ENCODE measurements around the gene TNK2. TPM values are rescaled to one million over a fixed set of nuclear protein-coding genes. Genes with fewer than 3 reads are reported as not detected.

Gene TNK2
- total and polyA plus RNA-seq, 2 of the 13 experiments (the other 11 are each of a cell fraction or from before 2014, with no cell fraction given): 4.6 to 5.8 TPM

DNA sequence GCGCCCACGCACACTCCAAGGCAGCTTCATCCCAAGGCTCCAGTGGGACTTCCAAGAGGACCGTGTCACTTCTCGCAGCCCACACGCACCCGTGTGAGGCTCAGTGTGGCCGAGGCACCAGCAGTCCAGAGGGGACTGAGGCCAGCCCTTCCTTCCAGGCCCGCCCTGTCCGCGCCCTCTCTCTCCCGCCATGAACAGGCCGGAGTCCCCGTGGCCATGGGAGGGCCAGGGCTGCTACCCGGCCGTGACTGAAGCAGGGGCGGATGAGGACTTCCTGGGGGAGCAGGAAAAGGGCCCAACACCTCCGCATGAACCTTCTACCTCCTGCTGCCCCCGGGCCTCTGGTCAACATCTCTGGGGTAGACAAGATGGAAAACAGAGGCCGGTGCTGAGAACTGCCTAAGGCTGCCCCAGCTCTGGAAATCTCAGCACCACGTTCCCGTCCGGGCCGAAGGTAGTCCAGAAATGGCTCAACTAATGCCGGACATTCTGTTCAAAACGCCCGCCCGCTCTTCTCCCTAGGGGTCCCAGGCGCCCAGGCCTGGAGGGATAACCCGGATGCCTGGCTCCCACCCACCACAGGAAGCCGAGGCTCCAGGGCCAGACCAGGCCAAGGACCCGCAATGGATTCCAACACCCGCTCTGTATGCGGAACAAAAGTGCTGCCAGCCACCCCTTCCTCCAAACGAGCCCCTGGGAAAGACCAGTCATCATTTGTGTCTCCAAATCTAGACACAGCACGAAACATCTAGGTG, 32.7 kb downstream of the TNK2 start (continued):
- TF ChIP-seq HMGXB3 (CRISPR knock-in tag; IDR thresholded peaks at IDR 0.05; ENCODE audit: borderline replicate concordance): no peak

GRCh38 chr3:195873971-195874370, 34.4 kb downstream of the TNK2 start:
- Histone ChIP-seq H3K9ac (ENCODE audit: insufficient read depth, low read depth, low read length) (no peak overlapping the region), H2AFZ (ENCODE audit: low read length) (no peak overlapping the region), H3K4me1 (ENCODE audit: insufficient read depth, low read length) (no peaks in the 10 kb centered on the region), H3K36me3 (replicated peaks in 1 of 2; ENCODE audit: control insufficient read depth in 1 of 2, insufficient read depth in 2 of 2, low read length in 2 of 2) (no peaks in the 10 kb centered on the region; a peak in 1 of 5 replicates), H4K20me1 (ENCODE audit: insufficient read depth, low read length) (no peaks in the 10 kb centered on the region), H3K4me3 (replicated peaks in 1 of 3; ENCODE audit: insufficient read depth in 1 of 3, low read depth in 2 of 3, low read length in 3 of 3) (no peak overlapping the region), H3K27me3 (ENCODE audit: control insufficient read depth in 1 of 2, insufficient read depth in 2 of 2, low read length in 2 of 2) (no peaks in the 10 kb centered on the region), H3K79me2 (ENCODE audit: insufficient read depth, low read length) (no peaks in the 10 kb centered on the region), H3K9me3 (ENCODE audit: low read length) (no peaks in the 10 kb centered on the region), H3K4me2 (ENCODE audit: low read depth, low read length) (no peak overlapping the region), H3K27ac (ENCODE audit: extremely low read length, insufficient read depth, low read length) (no peak overlapping the region)
- in situ Hi-C loops (cut with HindIII; ENCODE audit: extremely low pct_ligation_motif_present, low pct_unique_long_range_greater_than_20kb) (no loop called here), intact Hi-C loops (cut with micrococcal nuclease; ENCODE audit: unreplicated experiment) (no loop called here)
- no TSS peak for BruUV-seq (replicated peaks)
- peak; percentile 63 for ATAC-seq
- 64% methylated on average over 22 of the region's 26 CpGs for WGBS (ENCODE audit: low lambda C conversion rate)
- ChIA-PET CTCF (ENCODE audit: low intra/inter-chr PET ratio, low total read pairs) (no interaction called here), POLR2A (no interaction called here)
- no peak for FAIRE-seq
- no peak for TF ChIP-seq ZC3H13 (CRISPR knock-in tag; IDR thresholded peaks at IDR 0.05)
- TF ChIP-seq HNF1B (CRISPR knock-in tag; IDR thresholded peaks at IDR 0.05): no peak
- TF ChIP-seq ZFP36L1 (CRISPR knock-in tag; IDR thresholded peaks at IDR 0.05): no peak
- no peak for TF ChIP-seq MLLT10 (CRISPR knock-in tag; IDR thresholded peaks at IDR 0.05)
- TF ChIP-seq ZBTB38 (CRISPR knock-in tag; IDR thresholded peaks at IDR 0.05): peak; percentile 52; the same call in 1 of the 2 replicates
- TF ChIP-seq, protein P1, sequence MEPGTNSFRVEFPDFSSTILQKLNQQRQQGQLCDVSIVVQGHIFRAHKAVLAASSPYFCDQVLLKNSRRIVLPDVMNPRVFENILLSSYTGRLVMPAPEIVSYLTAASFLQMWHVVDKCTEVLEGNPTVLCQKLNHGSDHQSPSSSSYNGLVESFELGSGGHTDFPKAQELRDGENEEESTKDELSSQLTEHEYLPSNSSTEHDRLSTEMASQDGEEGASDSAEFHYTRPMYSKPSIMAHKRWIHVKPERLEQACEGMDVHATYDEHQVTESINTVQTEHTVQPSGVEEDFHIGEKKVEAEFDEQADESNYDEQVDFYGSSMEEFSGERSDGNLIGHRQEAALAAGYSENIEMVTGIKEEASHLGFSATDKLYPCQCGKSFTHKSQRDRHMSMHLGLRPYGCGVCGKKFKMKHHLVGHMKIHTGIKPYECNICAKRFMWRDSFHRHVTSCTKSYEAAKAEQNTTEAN (CRISPR knock-in tag; conservative IDR thresholded peaks at IDR 0.05): no peak
- no peak for TF ChIP-seq MAFK (conservative IDR thresholded peaks at IDR 0.05 in 1 of 2, IDR thresholded peaks at IDR 0.05 in 1 of 2; ENCODE audit: low read length in 2 of 2)
- peak; percentile 18 for TF ChIP-seq SKI (IDR thresholded peaks at IDR 0.05; ENCODE audit: partially characterized antibody)
- no peak for TF ChIP-seq ZNF563 (CRISPR knock-in tag; IDR thresholded peaks at IDR 0.05)
- TF ChIP-seq ZBTB33 (CRISPR knock-in tag; IDR thresholded peaks at IDR 0.05): peak; percentile 86
- TF ChIP-seq ZNF557 (CRISPR knock-in tag; IDR thresholded peaks at IDR 0.05): no peak
- TF ChIP-seq ZNF138 (CRISPR knock-in tag; IDR thresholded peaks at IDR 0.05; ENCODE audit: low read depth): no peak
- DNase-seq (ENCODE audit: low spot score): no peak
